UCSD-AML1 (cell line): ENCODE data around the gene AVPR2.

Experiments
- DNase-seq: peaks from one replicate; lab custom pipeline; 2025; ENCODE audit not compliant: unreplicated experiment; lab: John Stamatoyannopoulos, UW

AVPR2 gene

DNA sequence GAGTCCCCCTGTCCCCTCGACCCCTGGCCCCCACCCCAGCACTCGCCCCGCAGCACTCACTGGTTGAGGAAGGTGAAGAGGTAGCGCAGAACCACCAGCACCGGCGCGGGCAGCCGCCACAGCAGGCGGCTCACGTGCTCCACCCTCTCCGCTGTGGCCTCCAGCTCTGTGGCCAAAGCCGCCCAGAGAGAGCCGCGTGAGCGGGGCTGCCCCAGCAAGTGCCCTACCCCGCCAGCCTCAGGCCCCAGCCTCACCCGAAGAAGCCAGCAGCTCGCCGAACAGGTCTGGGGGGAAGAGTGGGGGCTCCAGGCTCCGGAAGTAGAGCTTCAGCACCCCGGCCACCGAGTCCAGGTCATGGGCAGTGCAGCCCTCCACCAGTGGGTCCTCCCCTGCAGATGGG lies 6.0 kb downstream of the AVPR2 start:
- DNase-seq, result no peak

DNA sequence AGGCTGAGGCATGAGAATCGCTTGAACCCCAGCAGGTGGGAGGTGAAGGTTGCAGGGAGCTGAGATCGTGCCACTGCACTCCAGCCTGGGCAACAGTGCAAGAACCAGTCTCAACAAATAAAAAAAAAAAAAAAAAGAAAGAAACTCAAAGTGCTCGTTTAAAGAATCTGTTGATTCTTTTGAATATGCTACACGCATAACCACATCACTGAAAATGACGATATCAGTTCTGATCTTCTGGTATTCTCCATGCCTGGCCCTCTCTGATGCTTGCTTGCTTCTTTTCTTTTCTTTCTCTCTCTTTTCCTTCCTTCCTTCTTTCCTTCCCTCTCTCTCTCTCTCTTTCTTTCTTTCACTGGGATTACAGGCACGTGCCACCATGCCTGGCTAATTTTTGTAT lies 7.3 kb downstream of the AVPR2 start:
- no peak for DNase-seq

DNA sequence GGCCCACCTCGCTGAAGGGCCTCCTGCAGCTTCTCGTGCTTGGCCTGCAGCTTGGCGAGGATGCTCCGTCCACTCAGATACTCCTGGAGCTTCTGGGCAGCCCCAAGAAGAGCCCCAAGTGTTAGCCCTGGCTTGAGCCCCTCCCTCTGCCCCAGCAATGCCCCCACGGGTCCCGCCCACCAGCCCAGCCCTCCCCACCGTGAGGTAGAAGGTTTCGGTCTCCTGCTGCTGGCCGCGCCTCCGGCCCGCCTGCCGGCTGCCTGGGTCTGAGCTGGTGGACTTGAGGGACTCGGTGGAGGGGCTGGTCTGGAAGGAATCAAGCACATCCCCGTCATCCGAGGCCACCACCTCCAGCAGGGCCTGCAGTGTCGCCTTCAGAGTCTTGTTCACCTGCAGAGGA lies 8.7 kb downstream of the AVPR2 start:
- DNase-seq, result no peak

DNA sequence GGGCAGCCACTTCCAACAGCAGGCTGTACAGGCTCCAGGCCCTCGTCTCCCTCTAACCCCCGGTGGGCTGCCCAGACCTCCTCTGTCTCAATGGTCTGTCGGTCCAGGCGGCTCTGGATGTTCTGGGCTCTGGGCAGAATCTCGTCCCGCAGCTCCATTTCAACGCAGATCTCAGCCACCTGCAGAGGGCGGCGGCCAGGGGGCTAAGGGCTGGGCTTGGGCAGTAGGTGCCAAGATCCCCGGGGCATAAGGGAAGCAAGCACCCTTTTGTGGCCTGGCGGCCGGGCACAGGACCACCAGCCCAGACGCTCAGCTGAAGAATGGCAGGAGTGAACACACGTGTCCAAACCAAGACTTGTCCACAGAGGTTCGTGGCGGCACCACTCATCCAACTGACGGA lies 9.2 kb downstream of the AVPR2 start:
- no peak for DNase-seq

DNA sequence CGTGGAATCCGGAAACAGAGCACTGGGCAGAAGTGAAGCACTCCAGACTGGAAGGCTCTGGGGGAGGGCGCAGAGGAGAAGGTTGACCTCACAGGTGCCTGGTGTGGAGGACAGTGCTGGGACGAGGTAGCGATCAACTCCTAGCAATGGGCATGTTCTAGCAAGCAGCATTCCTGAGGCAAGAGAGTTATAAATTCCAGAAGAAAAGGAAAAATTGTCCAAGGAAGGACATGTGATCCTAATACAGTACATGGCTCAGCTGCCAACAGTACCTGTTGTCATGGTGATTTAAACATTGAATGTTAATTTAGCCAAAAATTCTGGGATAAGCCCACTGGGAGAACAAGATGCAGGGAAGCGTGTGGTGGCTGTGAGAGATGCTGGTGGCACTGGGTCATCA lies 13.4 kb downstream of the AVPR2 start:
- no peak for DNase-seq

DNA sequence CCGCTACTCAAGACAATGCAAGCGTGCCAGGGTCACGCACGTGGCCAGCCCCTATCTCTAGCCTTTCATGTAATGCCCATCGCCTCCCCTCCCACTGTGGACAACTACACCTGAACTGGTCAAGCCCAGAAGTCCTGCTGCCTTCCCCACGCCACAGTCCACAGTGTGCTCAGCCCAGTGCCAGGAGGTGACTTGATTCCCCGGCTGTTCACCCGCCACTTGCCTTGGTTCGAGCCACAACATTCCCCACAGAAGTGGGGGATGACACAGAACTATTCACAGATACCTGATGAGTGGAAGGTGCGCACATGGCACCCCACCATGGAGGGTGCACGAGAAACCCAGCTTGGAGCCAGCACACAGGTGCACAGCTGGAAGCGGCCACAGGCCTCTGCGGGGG lies 14.8 kb downstream of the AVPR2 start:
- DNase-seq, result no peak

DNA sequence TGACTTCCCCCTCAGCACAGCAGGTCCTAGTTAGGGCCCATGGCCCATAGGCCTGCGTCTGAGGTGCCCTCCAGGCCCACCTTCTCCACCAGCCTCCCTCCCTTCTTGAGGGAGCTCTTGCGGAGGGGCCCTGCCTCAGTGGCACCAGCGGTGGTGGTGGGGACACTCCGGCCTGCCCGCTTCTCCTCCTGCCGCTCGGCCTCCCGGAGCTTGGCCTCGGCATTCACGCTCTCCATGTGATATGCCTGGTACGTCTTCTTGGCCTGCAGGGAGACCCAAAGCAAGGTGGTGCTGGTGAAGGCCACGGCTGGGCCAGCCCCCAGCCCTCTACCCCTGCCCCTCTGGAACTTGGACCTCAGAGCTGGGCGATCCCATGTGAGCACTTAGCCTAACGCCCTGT lies 16.1 kb downstream of the AVPR2 start:
- no peak for DNase-seq

DNA sequence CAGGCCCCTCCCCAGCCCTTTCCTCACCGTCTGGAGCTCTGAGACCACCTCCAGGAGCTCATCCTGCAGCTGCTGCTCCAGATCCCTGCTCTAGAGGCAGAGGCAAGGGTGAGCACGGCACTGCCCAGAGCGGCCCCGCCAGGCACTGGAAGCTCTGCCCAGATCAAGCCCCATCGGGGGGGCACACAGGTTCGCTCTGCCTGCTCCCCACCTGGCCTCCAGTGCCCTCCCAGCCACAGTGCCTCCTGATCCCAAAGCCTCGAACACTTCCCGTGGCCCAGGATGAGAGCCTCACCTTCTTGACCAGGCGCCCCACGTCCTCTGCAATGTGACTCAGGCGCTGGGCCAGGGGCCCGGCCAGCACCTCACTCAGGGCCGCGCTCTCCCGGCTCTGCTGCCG lies 16.6 kb downstream of the AVPR2 start:
- no peak for DNase-seq

DNA sequence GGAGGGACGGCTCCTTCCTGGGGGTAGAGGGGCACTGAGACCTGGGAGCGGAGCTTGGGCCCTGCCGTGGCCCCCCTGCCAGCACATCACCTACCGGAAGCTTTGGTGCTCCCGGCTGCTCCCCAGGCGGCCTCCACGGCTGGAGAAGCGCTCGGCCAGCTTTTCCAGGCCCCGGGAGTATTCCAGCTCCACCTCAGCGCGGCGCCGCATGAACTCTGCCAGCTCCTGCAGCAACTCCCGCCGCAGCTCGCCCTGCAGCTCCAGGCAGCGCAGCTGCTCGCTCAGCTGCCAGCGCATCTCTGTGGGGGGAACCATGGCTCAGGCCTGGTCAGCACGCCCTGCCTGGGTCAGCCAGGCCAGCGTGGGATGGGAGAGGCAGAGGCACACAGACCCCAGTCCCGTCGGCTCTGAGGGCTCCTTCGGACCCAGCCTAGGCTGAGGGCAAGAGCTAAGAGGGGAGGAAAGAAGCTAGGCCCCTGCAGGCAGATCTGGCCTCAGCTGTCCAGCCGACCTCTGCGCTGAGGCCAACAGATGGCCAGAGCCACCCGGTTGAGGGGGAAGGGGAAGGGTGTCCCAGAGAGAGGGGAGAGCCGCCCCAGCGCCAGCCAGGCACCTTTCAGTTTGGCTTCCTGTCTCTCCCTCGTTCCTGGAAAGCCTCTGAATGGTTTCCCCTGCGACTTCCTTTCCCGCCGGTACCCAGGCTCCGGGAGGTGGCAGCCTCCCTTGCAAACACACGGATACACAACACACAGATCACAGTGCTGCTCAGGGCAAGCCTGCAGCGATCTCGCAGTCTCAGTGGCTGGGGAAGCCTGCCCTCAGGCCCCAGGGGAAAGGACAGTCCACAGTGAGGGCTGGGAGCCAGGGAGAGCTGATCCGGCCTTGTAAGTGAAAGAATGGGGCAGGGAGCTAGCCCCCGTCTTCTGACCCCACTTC lies 17.3 kb downstream of the AVPR2 start:
- DNase-seq, result peak; percentile 66

DNA sequence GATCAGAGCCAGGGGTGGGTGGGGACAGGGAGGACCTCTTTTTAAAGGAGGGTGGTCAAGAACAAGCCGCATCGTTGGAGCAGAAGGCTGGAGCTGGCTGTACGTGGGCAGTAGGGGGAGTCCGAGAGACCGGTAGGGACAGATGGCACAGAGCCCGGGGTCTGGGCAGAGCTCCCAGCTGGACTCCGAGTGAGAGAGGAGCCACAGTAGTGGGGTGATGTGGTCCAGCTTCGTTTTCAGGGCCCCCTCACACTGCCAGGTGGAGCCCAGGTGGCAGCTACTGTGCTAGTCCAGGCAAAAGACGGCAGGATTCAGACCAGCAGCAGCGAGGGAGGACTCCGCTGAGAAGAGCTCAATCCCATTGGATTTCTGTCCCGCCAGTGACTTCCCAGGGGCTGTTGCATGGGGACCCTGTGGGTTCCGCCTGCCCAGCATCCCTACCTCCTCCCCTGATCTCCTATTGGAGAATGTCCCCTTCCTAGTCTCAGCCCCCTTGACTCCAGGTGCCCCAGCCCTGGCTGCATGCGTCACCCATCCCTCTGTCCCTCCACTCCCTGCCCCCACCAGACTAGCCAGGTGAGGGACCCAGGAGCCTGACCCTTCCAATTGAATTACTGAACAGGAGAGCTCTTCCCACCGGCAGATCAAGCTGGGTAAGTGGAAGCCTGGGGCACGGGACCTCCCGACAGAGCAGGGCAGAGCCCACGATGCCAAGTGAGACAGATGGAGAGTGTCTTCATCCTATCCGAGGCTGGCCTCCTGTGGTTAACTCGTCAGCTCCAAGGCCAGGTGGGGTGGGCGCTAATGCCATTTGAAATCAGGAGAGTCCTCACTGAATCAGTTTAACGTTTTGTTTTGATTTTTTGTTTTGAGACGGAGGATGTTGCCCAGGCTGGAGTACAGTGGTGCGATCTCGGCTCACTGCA lies 18.7 kb downstream of the AVPR2 start:
- DNase-seq, result no peak

DNA sequence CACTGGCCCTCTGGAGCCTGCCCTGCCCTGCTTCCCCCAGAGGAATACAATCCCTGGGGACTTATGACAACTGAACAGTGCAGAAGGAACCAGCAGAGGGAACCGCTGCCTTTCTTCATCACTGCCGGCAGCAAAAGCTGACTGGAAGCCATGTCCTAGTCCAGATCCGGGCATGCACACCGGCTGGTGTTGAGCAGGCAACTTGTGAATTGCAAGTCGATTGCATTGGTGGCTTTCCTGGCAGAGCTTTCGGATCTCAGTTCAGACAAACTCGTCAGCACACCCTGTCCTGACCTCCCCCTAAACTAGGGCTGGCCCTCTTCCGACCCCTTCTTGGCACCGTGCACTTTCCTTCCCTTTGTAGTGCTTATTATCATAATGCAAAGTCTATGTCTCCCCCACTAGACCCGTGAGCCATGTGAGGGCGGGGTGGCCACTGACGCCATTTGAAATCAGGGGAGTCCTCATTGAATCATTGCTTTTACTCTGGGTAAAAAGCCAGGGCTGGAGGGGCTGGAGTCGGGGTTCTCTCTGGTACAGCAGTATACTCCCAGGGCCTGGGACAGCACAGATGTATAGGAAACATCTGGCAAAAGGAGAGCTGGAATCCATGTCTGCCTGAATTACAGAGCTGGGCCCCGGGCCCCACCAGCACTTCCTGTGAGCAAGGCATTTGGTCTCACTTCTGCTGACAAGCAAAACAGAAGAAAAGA lies 19.8 kb downstream of the AVPR2 start:
- DNase-seq, result peak; percentile 45

DNA sequence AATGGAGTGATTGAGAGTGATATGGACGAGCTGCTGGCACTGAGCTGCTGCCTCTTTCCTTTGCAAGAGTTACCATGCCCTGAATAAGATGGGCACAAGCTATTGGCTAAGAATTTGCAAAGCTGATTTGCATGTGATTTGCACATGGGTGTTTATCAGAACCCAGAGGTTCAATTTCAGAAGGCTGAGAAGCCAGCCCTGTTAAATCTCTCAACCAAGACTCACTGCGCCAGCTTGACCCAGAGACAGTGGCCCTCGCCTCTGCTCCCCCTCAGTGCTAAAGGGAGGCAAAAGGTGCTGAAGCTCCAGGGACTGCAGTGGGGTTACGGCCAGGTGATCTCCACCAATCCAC lies 20.9 kb downstream of the AVPR2 start:
- no peak for DNase-seq

DNA sequence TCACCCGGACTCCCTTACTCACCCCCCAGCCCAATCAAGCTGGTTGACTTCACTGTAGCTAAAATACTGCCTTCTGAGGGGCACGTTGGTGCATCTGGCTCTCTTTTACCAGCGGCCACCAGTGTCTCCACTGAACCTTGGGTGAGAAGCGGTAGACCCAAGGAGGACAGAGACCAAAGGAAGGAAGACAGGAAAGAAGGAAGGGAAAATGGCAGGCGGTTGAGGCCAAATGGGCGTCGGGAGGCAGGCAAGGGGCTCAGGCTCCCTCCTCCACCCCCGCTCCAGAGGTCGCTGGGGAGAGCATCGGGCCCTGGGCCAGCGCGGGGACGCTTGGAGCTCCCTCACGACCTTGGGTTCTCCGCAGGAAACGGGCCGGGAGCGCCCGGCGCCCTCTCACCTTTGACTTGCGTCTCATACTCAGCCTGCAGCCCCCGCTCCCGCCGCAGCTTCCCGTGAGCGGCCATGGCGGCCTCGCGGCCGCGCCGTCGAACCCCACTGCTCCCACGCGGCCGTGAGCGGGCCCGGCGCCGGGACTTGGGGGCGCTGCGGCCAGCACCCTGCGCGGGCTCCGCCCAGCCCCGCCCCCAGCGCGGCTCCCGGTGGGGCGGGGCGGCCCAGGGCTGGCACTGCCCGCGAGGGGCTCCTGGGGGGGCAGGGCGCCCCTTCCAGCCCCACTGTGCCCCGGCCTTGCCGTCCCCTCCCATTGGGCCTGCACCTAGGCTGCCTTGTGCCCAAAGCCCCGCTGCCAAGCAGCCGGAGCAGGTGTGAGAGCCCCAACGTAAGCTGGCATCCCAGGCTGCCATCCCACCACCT lies 21.5 kb downstream of the AVPR2 start, which contains the start of gene ARHGAP4:
Gene ARHGAP4, minus strand, starts transcription at position 526 of the 813 bp plus-strand sequence. Its CDS starts 62 bp downstream, at position 464.
- DNase-seq, result peak; percentile 78

DNA sequence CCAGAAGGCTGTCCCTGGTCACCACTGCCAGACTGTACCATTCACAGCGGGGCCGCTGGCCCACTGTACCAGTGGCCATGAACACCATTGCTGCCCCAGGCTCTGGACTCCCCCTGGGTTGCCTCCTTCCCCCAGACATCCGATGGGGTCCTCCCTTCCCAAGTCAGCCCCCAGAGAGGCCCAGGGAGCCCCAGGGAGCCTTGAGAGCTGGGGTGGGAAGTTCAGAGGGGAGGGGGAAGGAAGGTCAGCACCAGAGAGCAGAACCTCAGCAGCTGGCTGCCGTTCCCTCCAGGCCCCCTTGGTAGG lies 22.0 kb downstream of the AVPR2 start:
- DNase-seq, result no peak

DNA sequence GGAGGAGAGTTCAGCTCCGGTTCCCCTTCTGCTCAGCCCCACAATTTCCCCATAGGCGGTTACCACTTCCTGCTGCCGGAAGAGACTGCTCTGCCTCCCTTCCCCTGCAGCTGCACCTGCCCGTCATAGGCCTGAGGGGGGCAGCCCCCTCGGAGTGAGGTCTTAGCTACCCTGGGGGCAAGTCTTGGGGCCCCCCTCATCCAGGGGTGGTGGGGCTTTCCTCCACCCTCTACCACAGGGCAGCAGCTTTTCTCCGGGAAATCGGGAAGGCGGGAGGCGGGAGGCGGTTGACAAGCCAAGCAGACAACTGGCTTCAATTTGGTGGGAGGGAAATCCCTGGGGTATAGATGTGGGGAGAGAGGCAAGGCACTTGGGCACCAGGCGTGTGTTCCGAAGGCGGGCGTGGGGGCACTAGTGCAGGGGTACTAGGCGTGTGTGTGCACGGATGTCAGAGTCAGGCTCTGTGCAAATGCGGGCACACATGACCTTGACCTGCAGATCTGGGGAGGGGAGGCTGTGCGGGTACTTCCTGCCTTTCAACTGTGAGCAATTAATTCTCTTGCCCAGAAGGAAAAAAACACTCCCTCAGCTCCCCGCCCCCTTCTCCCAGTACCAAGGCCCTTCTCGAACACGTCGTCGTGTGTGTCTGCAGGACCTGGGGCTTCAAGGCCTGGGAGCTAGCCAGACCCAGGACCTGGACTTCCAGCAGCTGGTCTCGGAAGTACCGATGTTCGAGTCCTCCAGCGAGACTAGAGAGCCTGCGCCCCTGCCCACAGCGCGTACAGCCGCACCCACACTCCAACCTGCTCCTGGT lies 22.6 kb downstream of the AVPR2 start:
- peak; percentile 89 for DNase-seq

DNA sequence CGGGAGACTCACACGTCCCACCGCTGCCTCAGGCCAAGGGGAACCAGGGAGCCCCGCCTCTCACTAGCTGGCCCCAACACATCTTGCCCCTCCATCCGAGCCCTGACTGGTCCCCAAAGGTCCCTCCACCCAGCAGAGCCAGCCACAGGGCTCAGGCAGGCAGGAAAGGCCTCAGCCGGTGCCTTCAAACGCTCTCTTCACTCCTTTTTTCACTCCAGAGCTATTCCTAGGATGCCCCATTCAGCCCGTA lies 23.1 kb downstream of the AVPR2 start:
- DNase-seq, result no peak

DNA sequence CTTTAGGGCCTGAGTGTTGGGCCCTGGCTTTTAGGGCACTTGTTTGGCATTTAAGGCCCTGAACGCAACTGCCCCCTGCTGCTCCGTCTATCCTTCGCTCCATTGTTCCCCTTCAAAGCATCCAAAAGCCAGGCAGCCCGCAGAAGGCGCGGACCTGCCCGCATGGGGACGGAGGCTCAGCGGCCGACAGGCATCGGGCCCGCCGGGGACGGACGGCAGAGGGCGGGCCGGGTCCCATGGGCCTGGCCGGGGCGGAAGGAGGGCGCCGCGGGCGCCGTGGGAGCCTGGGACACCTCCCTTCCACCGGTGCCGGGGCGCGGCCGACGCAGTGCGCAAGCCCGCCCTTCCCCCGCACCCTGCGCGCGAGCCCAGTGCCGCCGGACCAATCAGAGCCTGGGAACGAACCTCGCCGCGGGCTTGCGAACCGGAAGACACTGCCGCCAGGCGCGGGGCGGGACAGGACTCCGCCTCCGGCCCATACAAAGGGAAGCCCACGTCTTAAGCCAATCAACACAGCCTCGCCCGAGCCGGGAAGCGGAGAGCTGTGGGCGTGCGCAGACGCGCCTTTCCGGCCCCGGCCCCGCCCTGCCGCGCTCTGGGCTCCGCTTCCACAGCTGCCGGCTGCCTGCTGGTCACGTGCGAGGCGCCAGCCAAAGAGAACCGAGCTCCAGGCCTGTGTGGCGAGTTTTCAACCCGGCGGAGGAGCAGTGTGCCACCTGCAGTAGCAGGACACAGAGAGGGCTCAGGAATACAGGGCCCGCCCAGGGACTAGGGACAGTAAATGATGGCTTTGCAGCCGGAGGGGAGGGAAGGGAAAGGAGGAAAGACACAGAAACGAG lies 23.7 kb downstream of the AVPR2 start:
- peak; percentile 99 for DNase-seq

DNA sequence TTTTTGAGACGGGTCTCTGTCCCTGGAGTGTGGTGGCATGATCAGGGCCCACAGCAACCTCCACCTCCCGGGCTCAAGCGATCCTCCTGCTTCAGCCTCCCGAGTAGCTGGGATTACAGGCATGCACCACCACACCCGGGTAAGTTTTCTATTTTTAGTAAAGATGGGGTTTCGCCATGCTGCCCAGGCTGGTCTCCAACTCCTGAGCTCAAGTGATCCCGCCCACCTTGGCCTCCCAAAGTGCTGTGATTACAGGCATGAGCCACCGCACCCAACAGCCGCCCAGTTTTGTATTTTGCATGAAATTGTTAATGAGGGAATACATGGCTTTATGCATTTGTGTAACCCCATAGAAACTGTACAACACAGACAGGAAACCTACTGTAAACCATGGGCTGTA lies 24.4 kb downstream of the AVPR2 start:
- DNase-seq, result no peak

DNA sequence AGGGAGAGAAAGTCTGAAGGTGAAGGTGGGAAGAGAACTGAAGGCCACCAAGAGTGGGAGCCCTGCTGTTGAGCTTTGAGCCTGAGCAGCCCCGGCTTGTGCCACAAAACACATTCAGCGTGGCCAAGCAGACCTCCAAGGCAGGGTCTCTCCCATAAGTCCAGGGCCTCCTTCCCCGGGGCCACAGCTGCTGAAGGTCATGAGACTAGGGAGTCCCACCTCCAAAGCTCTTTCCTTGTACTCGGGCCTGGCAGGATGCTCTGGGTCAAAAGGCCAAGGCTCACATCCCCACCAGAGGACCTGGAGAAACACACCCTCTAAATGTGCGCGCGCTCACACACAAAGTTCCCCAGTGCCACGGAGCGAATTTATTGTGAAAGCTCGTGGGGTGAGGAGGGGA lies 25.1 kb downstream of the AVPR2 start:
- DNase-seq, result no peak
